ENCODE measurements around the gene MRPL4.

DNA sequence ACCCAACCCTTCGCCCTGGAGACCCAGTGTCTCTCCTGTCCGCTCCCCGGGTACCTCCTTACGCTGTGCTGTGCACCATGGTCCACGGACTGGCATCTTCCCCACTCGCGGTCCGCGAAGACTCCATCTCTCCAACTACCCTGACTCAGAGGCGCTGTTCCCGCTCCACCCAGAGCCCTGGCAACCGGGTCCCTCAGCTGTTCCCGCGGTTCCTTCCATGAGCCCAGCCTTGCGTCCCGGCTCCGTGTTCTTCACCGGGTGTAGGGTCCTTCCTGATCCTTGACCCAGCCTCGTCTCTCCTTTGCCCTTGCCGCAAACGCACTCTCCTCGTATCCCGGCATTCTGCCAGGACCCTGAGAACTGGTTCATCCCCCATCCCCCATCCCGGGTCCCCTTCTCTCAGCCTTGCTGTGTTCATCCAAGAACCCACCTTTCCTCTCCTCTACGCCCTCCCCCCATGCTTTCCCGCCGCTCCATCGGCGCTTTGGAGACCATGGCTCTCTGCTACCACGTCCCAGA, 38.4 kb downstream of the MRPL4 start:
- TF ChIP-seq, protein P1, sequence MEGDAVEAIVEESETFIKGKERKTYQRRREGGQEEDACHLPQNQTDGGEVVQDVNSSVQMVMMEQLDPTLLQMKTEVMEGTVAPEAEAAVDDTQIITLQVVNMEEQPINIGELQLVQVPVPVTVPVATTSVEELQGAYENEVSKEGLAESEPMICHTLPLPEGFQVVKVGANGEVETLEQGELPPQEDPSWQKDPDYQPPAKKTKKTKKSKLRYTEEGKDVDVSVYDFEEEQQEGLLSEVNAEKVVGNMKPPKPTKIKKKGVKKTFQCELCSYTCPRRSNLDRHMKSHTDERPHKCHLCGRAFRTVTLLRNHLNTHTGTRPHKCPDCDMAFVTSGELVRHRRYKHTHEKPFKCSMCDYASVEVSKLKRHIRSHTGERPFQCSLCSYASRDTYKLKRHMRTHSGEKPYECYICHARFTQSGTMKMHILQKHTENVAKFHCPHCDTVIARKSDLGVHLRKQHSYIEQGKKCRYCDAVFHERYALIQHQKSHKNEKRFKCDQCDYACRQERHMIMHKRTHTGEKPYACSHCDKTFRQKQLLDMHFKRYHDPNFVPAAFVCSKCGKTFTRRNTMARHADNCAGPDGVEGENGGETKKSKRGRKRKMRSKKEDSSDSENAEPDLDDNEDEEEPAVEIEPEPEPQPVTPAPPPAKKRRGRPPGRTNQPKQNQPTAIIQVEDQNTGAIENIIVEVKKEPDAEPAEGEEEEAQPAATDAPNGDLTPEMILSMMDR (IDR thresholded peaks at IDR 0.05) = no peak
- no peak for TF ChIP-seq POLR2A (IDR thresholded peaks at IDR 0.05)
